ENCODE measurements around the gene MTA3.

MTA3 gene

GRCh38 chr2:42658306-42658705 is 89.9 kb downstream of the MTA3 start:
- in situ Hi-C loops (cut with MboI; ENCODE audit: low sequenced_read_pairs): no loop called here

GRCh38 chr2:42659609-42660008 is 91.2 kb downstream of the MTA3 start:
- in situ Hi-C loops (cut with MboI; ENCODE audit: low sequenced_read_pairs): no loop called here

DNA sequence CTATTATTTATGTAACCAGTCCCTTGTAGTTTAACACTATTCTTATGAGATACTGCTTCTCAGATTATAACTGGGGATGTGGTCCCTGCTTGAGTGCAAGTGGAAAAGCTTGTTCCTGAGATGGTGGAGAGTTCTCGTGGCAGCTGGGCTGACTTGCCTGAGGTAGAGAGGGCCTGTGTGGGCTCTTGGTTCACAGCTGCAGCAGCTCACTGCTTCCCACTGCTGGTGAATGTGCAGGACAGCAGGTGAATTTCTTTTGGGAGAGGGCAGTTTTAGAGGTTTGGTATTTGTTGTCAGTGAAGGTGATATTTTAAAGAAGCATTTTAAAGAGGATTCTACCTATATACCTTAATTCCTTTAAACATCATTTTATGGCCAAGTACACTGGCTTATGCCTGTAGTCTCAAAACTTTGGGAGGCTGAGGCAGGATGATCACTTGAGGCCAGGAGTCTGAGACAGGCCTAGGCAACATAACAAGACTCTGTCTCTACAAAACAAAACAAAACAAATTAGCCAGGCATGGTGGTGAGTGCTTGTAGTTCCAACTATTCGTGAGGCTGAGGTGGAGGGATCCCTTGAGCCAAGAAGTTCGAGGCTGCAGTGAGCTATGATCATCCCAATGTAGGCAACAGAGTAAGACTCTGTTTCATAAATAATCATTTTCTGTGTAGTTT is 94.8 kb downstream of the MTA3 start:
- in situ Hi-C loops (cut with MboI; ENCODE audit: low sequenced_read_pairs): no loop called here

GRCh38 chr2:42663828-42664227 is 95.4 kb downstream of the MTA3 start:
- in situ Hi-C loops (cut with MboI; ENCODE audit: low sequenced_read_pairs): no loop called here

GRCh38 chr2:42673989-42674579 is 105.7 kb downstream of the MTA3 start:
- in situ Hi-C loops (cut with MboI; ENCODE audit: low sequenced_read_pairs): no loop called here

GRCh38 chr2:42675815-42676214 is 107.4 kb downstream of the MTA3 start:
- in situ Hi-C loops (cut with MboI; ENCODE audit: low sequenced_read_pairs): no loop called here

DNA sequence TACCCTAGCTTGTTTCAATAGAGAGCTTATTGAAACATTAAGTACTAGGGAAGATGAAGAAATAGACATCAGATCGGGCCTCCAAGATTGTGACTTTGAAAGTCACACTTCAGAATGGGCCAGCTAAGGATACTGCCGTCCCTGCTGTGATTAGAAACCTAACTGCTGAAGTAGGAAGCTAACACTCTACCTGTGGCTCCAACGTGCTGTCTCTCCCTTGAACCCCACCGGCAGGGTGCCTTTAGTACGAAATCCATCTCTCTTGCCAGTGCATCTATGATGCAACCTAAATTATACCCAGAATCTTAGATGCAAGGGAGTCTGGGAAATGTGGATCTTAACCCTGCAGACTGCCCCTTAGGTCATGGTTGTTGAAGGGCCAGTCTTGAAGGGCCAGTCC is 116.9 kb downstream of the MTA3 start:
- in situ Hi-C loops (cut with MboI; ENCODE audit: low sequenced_read_pairs): no loop called here

DNA sequence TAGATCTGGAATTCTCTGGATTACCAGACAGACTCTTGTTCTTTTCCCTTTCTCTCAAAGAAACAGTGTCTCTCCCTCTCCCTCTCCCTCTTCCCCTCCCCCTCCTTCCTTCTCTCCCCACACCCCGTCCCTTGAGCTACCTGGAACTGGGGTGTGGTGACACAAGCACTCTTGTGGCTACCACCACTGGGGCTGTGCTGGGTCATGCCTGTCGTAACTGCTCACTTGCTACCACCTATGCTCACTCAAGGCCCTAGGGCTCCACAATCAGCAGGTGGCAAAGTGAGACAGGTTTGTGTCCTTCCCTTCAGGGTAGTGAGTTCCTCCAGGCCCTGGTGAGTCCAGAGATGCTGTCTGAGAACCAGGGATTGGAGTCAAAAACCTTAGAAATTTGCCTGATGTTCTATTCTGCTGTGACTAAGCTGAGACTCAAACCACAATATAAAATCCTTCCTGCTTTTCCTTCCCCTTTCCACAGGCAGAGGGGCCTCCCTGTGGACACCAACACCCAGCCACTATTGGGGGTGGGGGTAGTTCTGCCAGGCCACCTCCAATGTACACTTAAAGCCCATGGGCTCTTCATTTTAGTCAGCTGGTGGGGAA is 124.7 kb downstream of the MTA3 start:
- in situ Hi-C loops (cut with MboI; ENCODE audit: low sequenced_read_pairs): no loop called here

DNA sequence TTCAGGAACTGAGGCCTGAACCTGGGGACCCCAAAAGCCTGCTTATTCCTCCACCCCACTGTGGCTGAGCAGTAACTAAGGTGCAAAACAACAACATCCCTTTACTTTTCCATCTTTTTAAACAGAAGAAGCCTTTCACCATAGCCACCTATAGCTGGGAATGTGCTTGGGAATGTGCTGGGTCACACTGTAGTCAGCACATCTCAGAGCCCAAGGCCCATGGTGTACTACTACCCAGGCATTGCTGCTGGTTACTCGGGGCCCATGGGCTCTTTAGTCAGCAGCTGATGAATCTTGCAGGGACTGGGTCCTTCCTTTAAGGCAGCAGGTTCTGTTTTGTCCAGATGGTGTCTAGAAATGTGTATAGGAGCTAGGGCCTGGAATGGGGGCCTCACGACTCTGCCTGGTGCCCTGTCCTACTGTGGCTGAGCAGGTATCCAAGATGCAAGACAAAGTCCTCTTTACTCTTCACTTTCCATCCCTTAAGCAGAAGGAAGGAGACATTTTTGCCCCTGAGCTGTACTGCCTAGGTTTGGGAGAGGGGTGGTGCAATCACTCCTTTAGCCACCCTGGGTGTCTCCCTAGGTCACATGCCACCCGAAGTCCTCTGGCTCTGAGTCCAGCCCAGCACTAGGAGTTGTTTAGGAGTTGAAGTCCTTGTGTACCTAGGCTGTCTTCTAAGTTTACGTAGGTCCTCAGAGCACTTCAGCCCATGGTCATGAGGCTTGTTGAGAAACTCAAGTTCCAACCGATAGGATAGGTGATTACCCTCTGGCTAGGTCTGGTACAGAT is 125.5 kb downstream of the MTA3 start:
- in situ Hi-C loops (cut with MboI; ENCODE audit: low sequenced_read_pairs): no loop called here

- in situ Hi-C loops (cut with MboI; ENCODE audit: low sequenced_read_pairs): no loop called here
Observed at GRCh38 chr2:42696987-42697386, 128.6 kb downstream of the MTA3 start.

- in situ Hi-C loops (cut with MboI; ENCODE audit: low sequenced_read_pairs): no loop called here
Observed at GRCh38 chr2:42698940-42699339, 130.5 kb downstream of the MTA3 start.

DNA sequence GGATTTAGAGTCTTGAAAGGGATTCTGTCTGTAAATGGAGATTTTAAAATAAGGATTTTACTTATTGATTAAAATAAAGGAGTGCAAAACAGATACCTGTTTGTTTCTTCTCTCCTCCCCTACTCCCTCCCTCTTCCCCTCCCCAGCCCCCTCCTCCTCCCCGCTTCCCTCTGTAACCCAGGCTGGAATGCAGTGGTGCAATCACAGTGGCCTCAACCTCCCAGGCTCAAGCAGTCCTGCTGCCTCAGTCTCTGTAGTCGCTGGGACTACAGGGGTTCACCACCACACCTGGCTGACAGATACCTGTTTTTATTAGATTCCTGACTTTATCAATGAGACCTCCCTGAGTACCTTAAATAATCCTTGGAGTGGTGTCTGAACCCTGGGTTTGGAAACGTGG is 138.4 kb downstream of the MTA3 start:
- in situ Hi-C loops (cut with MboI; ENCODE audit: low sequenced_read_pairs): no loop called here

GRCh38 chr2:42708179-42708578 is 139.7 kb downstream of the MTA3 start:
- in situ Hi-C loops (cut with MboI; ENCODE audit: low sequenced_read_pairs): no loop called here

GRCh38 chr2:42711896-42712295 is 143.5 kb downstream of the MTA3 start:
- in situ Hi-C loops (cut with MboI; ENCODE audit: low sequenced_read_pairs): no loop called here

DNA sequence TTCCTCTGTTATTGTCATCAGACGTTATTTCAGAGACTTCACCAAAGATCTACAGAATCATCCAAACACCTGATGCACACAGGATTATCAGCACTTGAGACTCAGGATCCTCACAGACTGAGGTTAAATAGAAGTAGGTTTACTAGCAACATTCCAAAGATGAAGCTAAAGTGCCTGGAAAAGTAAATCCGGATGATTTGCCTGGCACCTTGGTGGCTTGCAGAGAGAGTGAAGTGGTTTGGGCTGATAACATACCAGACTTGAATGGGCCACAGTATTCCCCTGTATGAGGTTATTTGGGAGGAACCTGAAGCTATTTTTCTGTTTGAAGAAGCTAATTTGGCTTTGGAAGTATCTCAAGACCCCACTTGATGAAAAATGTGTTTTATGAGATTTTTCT is 144.5 kb downstream of the MTA3 start:
- in situ Hi-C loops (cut with MboI; ENCODE audit: low sequenced_read_pairs): no loop called here

DNA sequence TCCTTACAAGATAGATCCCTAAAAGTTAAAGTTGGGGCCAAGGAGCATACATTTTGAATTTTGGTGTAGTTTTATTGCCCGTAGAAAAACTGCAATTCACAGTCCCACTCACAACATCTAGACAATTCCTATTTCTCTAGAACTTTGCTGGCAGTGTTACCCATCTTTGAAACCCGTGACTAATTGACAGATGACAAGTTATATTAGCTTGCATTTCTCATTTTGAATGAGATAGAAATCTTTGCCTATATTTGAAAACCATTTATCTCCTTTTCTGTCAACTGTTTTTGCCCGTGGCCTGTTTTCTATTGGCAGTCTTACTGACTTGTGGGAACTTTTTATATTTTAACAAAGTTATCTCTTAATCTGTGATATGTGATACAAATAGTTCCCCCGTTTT is 145.5 kb downstream of the MTA3 start:
- in situ Hi-C loops (cut with MboI; ENCODE audit: low sequenced_read_pairs): no loop called here

- in situ Hi-C loops (cut with MboI; ENCODE audit: low sequenced_read_pairs): no loop called here
Observed at GRCh38 chr2:42714686-42715085, 146.3 kb downstream of the MTA3 start.

GRCh38 chr2:42721898-42722297 is 153.5 kb downstream of the MTA3 start:
- in situ Hi-C loops (cut with MboI; ENCODE audit: low sequenced_read_pairs): no loop called here

GRCh38 chr2:42722320-42723190 is 154.1 kb downstream of the MTA3 start:
- in situ Hi-C loops (cut with MboI; ENCODE audit: low sequenced_read_pairs): no loop called here

- in situ Hi-C loops (cut with MboI; ENCODE audit: low sequenced_read_pairs): no loop called here
Observed at GRCh38 chr2:42723465-42723864, 155.0 kb downstream of the MTA3 start.

DNA sequence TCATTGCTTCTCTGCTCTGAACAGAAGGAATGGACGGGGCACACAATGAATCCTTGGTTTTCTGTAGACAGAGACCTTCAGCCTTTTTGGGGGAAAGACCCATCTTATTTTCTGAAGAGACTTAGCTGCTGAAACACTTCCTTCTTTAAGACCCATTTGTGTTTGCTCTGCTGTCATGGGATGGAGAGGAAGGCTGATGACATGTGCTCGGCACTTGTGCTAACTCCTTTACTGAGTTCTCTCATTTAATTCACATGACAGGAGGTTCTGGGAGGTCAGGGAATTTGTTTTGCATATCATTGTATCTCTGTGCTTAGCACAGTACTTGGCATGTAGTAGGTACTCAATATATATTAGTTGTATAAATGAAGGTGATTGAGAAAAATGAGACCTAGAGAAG is 156.5 kb downstream of the MTA3 start:
- in situ Hi-C loops (cut with MboI; ENCODE audit: low sequenced_read_pairs): no loop called here

All from hTERT RPE-1 (cell line).